HG02970 (cell line): ENCODE measurements around the gene RANBP10.
"Not testable (repeated sequence)": the region's sequence is repeated elsewhere in the genome, so short reads cannot be mapped to it uniquely, and the experiment has no call there.

ENCODE experiments used
- ATAC-seq: cut with Tn5 transposase; IDR thresholded peaks from one replicate; pipeline ENCODE4 v1.9.1; 2021; ENCODE audit warnings: mild to moderate bottlenecking, moderate library complexity, moderate number of reproducible peaks; ENCODE audit not compliant: unreplicated experiment, low FRiP score

RANBP10 gene

GRCh38 chr16:67781565-67781921, 24.8 kb downstream of the RANBP10 start:
- ATAC-seq = no peak

GRCh38 chr16:67780847-67781564, 25.4 kb downstream of the RANBP10 start:
- ATAC-seq = no peak

- ATAC-seq = no peak
Observed at GRCh38 chr16:67779256-67780014, 26.9 kb downstream of the RANBP10 start.

- ATAC-seq = no peak
Observed at GRCh38 chr16:67775273-67775672, 31.1 kb downstream of the RANBP10 start.

GRCh38 chr16:67774457-67774853, 31.9 kb downstream of the RANBP10 start:
- no peak for ATAC-seq

- no peak for ATAC-seq
Observed at GRCh38 chr16:67773569-67774456, 32.5 kb downstream of the RANBP10 start.

GRCh38 chr16:67773099-67773498, 33.3 kb downstream of the RANBP10 start:
- no peak for ATAC-seq

- no peak for ATAC-seq
Observed at GRCh38 chr16:67770346-67770991, 35.9 kb downstream of the RANBP10 start.

- ATAC-seq = no peak
Observed at GRCh38 chr16:67767953-67768352, 38.4 kb downstream of the RANBP10 start.

- ATAC-seq = no peak
Observed at GRCh38 chr16:67766291-67766690, 40.1 kb downstream of the RANBP10 start.

- ATAC-seq = no peak
Observed at GRCh38 chr16:67764158-67764667, 42.1 kb downstream of the RANBP10 start.

GRCh38 chr16:67763066-67763465, 43.3 kb downstream of the RANBP10 start:
- ATAC-seq = no peak

GRCh38 chr16:67762385-67762784, 44.0 kb downstream of the RANBP10 start:
- no peak for ATAC-seq

- ATAC-seq = no peak
Observed at GRCh38 chr16:67761924-67762323, 44.4 kb downstream of the RANBP10 start.

- ATAC-seq = no peak
Observed at GRCh38 chr16:67760956-67761230, 45.5 kb downstream of the RANBP10 start.

GRCh38 chr16:67760206-67760955, 46.0 kb downstream of the RANBP10 start:
- ATAC-seq = no peak

GRCh38 chr16:67758966-67759365, 47.4 kb downstream of the RANBP10 start:
- no peak for ATAC-seq

- ATAC-seq = no peak
Observed at GRCh38 chr16:67758006-67758405, 48.4 kb downstream of the RANBP10 start.

GRCh38 chr16:67752641-67753040, 53.7 kb downstream of the RANBP10 start:
- ATAC-seq = no peak

- ATAC-seq = not testable (repeated sequence)
Observed at GRCh38 chr16:67751331-67751730, 55.0 kb downstream of the RANBP10 start.
